GM12892 (cell line): ENCODE measurements around the gene PPP4C. TPM values are rescaled to one million over a fixed set of nuclear protein-coding genes. Genes with fewer than 3 reads are reported as not detected.
A peak's percentile ranks its signal among the peaks of the same experiment; 100 is the strongest.
"Not testable (repeated sequence)": the region's sequence is repeated elsewhere in the genome, so short reads cannot be mapped to it uniquely, and the experiment has no call there.

Source experiments
- DNase-seq: peaks from one replicate; pipeline ENCODE4 v3.0.0; 2011; ENCODE audit not compliant: insufficient read length
- FAIRE-seq: peaks from 2 replicates; lab custom pipeline; 2011; peaks lifted over from hg19 to GRCh38; lab: Jason Lieb, UNC
- POLR2A ChIP-seq: IDR thresholded peaks from 2 replicates; pipeline ENCODE4 v1.6.1; 2011; ENCODE audit warnings: low read depth, low read length, control low read depth
- POLR2AphosphoS5 ChIP-seq: IDR thresholded peaks from 2 replicates; pipeline ENCODE4 v1.6.1; 2011; ENCODE audit warnings: low read depth, low read length, control low read depth
- TAF1 ChIP-seq: IDR thresholded peaks from 2 replicates; pipeline ENCODE4 v1.6.1; 2011; ENCODE audit warnings: low read depth, mild to moderate bottlenecking, control low read depth, low read length, borderline replicate concordance
- polyA plus RNA-seq: library from polyadenylated mRNA; unstranded; fragments of >200 nt; gene quantifications from one replicate; pipeline ENCODE4 v1.2.1, GENCODE V29; 2012; ENCODE audit warnings: missing spikeins, inconsistent platforms; ENCODE audit not compliant: missing spikeins

Gene PPP4C
- 63.7 TPM for polyA plus RNA-seq

GRCh38 chr16:30075503-30076275, at the start of gene PPP4C:
TSS of gene PPP4C (plus strand) at chr16:30075994. CDS start at chr16:30076378, 384 bp downstream.
- peak; percentile 98 for DNase-seq
- peak; percentile 92 for FAIRE-seq
- peak; percentile 72; the same call in 1 of the 2 replicates for TF ChIP-seq TAF1
- TF ChIP-seq POLR2AphosphoS5 = peak; percentile 84
- peak; percentile 84 for TF ChIP-seq POLR2A

- TF ChIP-seq POLR2AphosphoS5 (no peak), TAF1 (no peak), POLR2A (no peak)
- DNase-seq = no peak
- no peak for FAIRE-seq
Observed at GRCh38 chr16:30026449-30026848, 49.3 kb upstream of the PPP4C start.

GRCh38 chr16:30027588-30028437, 48.0 kb upstream of the PPP4C start:
- FAIRE-seq (no peak), DNase-seq (no peak)
- TF ChIP-seq POLR2A (no peak), TAF1 (no peak), POLR2AphosphoS5 (no peak)

- TF ChIP-seq TAF1 (no peak), POLR2AphosphoS5 (no peak), POLR2A (no peak)
- no peak for FAIRE-seq
- no peak for DNase-seq
Observed at GRCh38 chr16:30028438-30029076, 47.2 kb upstream of the PPP4C start.

GRCh38 chr16:30030011-30030685, 45.6 kb upstream of the PPP4C start:
- FAIRE-seq (no peak), DNase-seq (no peak)
- TF ChIP-seq POLR2A = no peak
- no peak for TF ChIP-seq TAF1
- no peak for TF ChIP-seq POLR2AphosphoS5

GRCh38 chr16:30030841-30031413, 44.9 kb upstream of the PPP4C start, which contains the start of gene TLCD3B:
TSS of gene TLCD3B (minus strand) at chr16:30031271. CDS start at chr16:30030527, 744 bp downstream.
- DNase-seq (no peak), FAIRE-seq (no peak)
- no peak for TF ChIP-seq POLR2AphosphoS5
- TF ChIP-seq TAF1 = no peak
- TF ChIP-seq POLR2A = no peak

GRCh38 chr16:30031477-30031918, 44.3 kb upstream of the PPP4C start:
- no peak for FAIRE-seq
- no peak for DNase-seq
- TF ChIP-seq TAF1 = no peak
- no peak for TF ChIP-seq POLR2A
- TF ChIP-seq POLR2AphosphoS5 = no peak

GRCh38 chr16:30032083-30032819, 43.5 kb upstream of the PPP4C start:
- peak; percentile 93 for FAIRE-seq
- TF ChIP-seq POLR2AphosphoS5 = no peak
- no peak for TF ChIP-seq TAF1
- no peak for TF ChIP-seq POLR2A
- peak; percentile 75 for DNase-seq

GRCh38 chr16:30033270-30033669, 42.5 kb upstream of the PPP4C start:
- DNase-seq = no peak
- TF ChIP-seq POLR2A (no peak), TAF1 (no peak), POLR2AphosphoS5 (no peak)
- FAIRE-seq = peak; percentile 68

GRCh38 chr16:30040221-30040620, 35.6 kb upstream of the PPP4C start:
- DNase-seq (no peak), FAIRE-seq (no peak)
- no peak for TF ChIP-seq POLR2A
- no peak for TF ChIP-seq POLR2AphosphoS5
- TF ChIP-seq TAF1 = no peak

GRCh38 chr16:30040690-30041089, 35.1 kb upstream of the PPP4C start:
- not testable (repeated sequence) for FAIRE-seq, DNase-seq
